GM10266 (cell line): ENCODE results near the gene IMMP1L.

Experiments
- DNase-seq: peaks from one replicate; pipeline ENCODE4 v3.0.0; 2012; ENCODE audit errors: extremely low spot score
- TF ChIP-seq, protein P1 (sequence below): IDR thresholded peaks from 2 replicates; pipeline ENCODE4 v1.5.1; 2012; ENCODE audit warnings: mild to moderate bottlenecking, low read depth; ENCODE audit not compliant: control insufficient read depth, insufficient read depth; ENCODE audit errors: missing control alignments

The IMMP1L gene

DNA sequence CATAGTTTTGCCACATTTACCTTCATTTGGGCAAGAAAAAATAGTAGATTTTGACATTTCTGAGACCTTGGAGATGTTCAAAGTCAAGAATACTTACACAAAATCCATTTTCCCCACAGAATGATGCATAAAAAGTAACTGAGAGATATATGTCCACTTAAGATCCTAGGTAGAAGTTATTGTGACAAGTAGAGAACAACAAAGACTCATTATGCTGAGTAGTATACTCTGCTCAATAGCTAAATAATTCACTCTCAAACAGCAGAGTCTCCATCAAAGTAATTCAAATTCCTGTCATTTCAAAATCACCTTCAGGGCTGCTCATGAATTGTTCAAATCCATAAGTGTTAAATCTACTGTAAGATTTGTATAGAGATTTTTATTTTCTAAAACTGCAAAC is 35.3 kb downstream of the IMMP1L start:
- no peak for DNase-seq
- TF ChIP-seq, protein P1, sequence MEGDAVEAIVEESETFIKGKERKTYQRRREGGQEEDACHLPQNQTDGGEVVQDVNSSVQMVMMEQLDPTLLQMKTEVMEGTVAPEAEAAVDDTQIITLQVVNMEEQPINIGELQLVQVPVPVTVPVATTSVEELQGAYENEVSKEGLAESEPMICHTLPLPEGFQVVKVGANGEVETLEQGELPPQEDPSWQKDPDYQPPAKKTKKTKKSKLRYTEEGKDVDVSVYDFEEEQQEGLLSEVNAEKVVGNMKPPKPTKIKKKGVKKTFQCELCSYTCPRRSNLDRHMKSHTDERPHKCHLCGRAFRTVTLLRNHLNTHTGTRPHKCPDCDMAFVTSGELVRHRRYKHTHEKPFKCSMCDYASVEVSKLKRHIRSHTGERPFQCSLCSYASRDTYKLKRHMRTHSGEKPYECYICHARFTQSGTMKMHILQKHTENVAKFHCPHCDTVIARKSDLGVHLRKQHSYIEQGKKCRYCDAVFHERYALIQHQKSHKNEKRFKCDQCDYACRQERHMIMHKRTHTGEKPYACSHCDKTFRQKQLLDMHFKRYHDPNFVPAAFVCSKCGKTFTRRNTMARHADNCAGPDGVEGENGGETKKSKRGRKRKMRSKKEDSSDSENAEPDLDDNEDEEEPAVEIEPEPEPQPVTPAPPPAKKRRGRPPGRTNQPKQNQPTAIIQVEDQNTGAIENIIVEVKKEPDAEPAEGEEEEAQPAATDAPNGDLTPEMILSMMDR = no peak

DNA sequence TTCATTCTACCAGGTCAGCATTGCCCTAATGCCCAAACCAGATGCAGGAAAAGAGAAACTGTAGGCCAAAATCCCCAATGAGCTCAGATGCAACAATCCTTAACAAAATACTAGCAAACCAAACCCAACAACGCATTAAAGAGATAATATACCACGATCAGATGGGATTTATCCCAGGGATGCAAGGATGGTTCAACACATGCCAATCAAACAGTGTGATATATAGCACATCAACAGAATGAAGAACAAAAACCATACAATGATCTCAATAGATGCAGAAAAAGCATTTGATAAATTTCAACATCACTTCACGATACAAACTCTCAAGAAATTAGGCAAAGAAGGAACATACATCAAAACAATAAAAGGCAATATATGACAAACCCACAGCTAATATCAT is 45.0 kb downstream of the IMMP1L start:
- TF ChIP-seq, protein P1 = no peak
- no peak for DNase-seq

DNA sequence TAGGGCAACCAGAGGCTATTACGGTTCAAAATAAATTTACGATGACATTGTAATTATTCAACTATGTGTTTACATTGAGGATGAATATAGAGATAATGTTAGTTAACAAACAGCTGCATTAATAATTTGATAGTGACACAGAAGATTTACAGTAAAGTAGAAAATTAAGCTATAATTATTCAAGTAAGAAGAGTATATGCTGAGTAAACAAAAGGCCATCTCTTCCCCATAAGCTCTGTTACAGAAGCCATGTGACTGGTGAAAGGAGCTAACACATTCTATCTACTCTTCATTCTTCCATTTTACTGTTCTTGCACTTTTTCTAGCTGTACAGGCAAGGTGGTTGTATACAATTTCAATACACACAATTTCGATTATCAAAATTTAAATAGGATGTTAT is 54.2 kb downstream of the IMMP1L start:
- DNase-seq = no peak
- TF ChIP-seq, protein P1 = no peak

DNA sequence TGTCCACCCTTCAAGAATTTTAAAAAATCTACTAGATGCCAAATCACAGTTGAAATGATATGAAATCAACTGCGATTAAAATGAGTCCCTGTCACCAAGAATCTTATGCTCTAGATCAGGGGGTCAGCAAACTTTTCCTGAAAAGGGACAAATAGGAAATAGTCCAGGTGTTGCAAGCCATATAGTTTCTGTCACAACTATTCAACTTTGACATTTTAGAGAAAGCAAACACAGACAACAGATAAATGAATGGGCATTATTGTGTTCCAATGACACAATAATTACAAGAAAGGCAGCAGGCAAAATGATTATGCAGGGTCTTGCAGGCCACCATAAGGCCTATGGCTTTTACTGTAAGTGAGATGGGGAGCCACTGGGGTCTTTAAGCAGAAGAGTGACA is 58.6 kb downstream of the IMMP1L start:
- TF ChIP-seq, protein P1 = no peak
- no peak for DNase-seq

DNA sequence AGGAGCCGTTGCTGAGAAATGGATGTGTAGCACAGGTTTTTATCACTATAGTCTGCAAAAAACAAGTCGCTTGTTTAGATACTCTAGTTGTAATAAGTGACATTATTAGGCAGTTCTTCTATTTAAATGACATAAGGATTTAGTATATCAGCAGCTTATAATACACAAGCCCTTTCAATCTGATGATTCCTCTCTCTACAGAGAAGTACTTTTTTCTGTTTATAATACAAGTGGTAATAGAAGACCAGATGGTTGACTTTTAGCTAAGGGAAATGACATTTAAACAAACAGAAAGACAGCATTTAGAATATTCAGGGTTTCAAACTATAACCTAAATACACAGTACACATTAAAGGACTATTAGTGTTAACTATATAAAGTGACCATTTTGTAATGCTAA is 60.4 kb downstream of the IMMP1L start:
- TF ChIP-seq, protein P1 = no peak

DNA sequence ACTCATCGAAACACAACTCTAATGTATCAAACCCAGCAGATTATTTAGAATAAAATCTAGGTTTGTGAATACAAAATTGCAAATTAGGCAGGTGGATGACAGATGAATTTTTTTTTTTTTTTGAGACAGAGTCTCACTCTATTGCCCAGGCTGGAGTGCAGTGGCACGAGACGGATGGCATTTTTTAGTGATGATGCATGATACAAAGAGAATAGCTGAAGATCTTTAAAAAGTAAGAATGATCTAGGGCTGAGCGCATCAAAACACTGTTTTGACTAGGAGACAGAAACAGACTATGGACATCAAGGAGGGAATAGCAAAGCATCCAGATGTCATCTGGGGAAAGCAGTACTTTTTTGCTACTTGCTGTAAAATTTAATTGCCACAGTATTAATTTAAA is 63.8 kb downstream of the IMMP1L start:
- no peak for DNase-seq
- TF ChIP-seq, protein P1 = no peak

More for the DNA sequence above, 60.4 kb downstream of the IMMP1L start:
- DNase-seq = no peak

DNA sequence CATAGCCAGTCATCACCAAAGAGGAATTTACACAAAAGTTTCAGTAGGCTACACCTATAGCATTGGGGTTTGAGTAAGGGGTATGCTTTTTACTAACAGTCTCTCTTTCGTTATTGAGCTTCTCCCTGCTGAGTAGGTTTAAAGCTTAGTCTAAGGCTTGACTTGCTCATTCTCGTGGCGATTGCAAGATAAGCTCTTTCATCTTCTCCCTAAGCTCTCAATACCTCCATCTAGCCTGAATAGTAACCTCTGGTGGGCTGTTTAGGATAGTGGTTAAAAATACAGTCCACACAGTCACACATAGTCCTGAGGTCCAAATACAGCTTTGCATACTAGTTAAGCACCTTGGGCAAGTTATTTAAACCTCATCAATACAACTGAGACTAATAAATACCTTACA is 65.6 kb downstream of the IMMP1L start:
- TF ChIP-seq, protein P1 = no peak
- DNase-seq = no peak
